C1 segment of cervical spinal cord (tissue), 14 donors: ENCODE data around the gene ATG7.
"Not testable (repeated sequence)": the region's sequence is repeated elsewhere in the genome, so short reads cannot be mapped to it uniquely, and the experiment has no call there.

Experiments
- DNase-seq, 14 donors: peaks; one replicate each; lab custom pipeline; 2025; lab: John Stamatoyannopoulos, UW

Gene ATG7

GRCh38 chr3:11587766-11588165, 315.6 kb downstream of the ATG7 start:
- no peak for DNase-seq

GRCh38 chr3:11588338-11588737, 316.1 kb downstream of the ATG7 start:
- DNase-seq, result peak in 1 of 14 donors; percentile 31

- peak in 1 of 14 donors; percentile 14 for DNase-seq
Observed at GRCh38 chr3:11588755-11589154, 316.6 kb downstream of the ATG7 start.

- DNase-seq, result no peak
Observed at GRCh38 chr3:11589706-11590105, 317.5 kb downstream of the ATG7 start.

- DNase-seq, result peak in 1 of 14 donors; percentile 67
Observed at GRCh38 chr3:11591002-11591355, 318.8 kb downstream of the ATG7 start.

- peak in 12 of 14 donors; percentile 50 to 87 (median 73) for DNase-seq
Observed at GRCh38 chr3:11591391-11592282, 319.4 kb downstream of the ATG7 start.

GRCh38 chr3:11592445-11593298, 320.5 kb downstream of the ATG7 start:
- peak in 2 of 14 donors; percentile 33 to 57 for DNase-seq

- no peak for DNase-seq
Observed at GRCh38 chr3:11593318-11594034, 321.3 kb downstream of the ATG7 start.

GRCh38 chr3:11595024-11595423, 322.8 kb downstream of the ATG7 start:
- not testable (repeated sequence) for DNase-seq

- no peak for DNase-seq
Observed at GRCh38 chr3:11596387-11596786, 324.2 kb downstream of the ATG7 start.

- DNase-seq, result peak in 4 of 14 donors; percentile 23 to 36 (median 31)
Observed at GRCh38 chr3:11600501-11601282, 328.5 kb downstream of the ATG7 start.

- DNase-seq, result peak in 5 of 14 donors; percentile 22 to 70 (median 43)
Observed at GRCh38 chr3:11601446-11602238, 329.4 kb downstream of the ATG7 start.

- no peak for DNase-seq
Observed at GRCh38 chr3:11602239-11602840, 330.1 kb downstream of the ATG7 start.

- DNase-seq, result no peak
Observed at GRCh38 chr3:11602886-11603527, 330.8 kb downstream of the ATG7 start.

GRCh38 chr3:11603628-11604027, 331.4 kb downstream of the ATG7 start:
- peak in 2 of 14 donors; percentile 31 to 64 for DNase-seq

GRCh38 chr3:11604139-11604892, 332.1 kb downstream of the ATG7 start:
- no peak for DNase-seq

GRCh38 chr3:11605398-11605797, 333.2 kb downstream of the ATG7 start:
- no peak for DNase-seq

GRCh38 chr3:11606090-11606784, 334.0 kb downstream of the ATG7 start:
- no peak for DNase-seq
